IMR-90 (cell line): Measurements from ENCODE around the gene FKTN. TPM values are rescaled to one million over a fixed set of nuclear protein-coding genes. Genes with fewer than 3 reads are reported as not detected.

ENCODE experiments used
- ATAC-seq: fragments of 200-7000 bp; cut with Tn5 transposase; 2 replicates; pipeline ENCODE4 v1.9.1; 2020; ENCODE audit warnings: low read depth, mild to moderate bottlenecking, moderate library complexity
- BruUV-seq: library from RNA; stranded (reverse); fragments of 400-500 nt; replicated peaks from 2 replicates; lab custom pipeline; 2021; lab: Mats Ljungman, UMichigan
- CTCF ChIA-PET: fragments of 300-600 bp; formaldehyde crosslinking; extraction: SDS; loops from one replicate; lab custom pipeline; 2021; ENCODE audit warnings: antibody characterized with exemption; lab: Yijun Ruan, JAX
- POLR2A ChIA-PET: fragments of 300-600 bp; sonication (Branson Sonifier 250); formaldehyde crosslinking; loops from one replicate; lab custom pipeline; 2022; ENCODE audit warnings: antibody characterized with exemption; ENCODE audit not compliant: unreplicated experiment; lab: Charles Lee
- DNase-seq: peaks from one replicate; pipeline ENCODE4 v3.0.0; 2013
- H2AFZ ChIP-seq: replicated peaks from 2 replicates; pipeline ENCODE3; 2013; ENCODE audit warnings: low read length, mild to moderate bottlenecking; ENCODE audit not compliant: poor library complexity
- H2AK5ac ChIP-seq: 2 replicates; pipeline ENCODE4 v1.6.1; 2013; ENCODE audit warnings: low read depth, low read length, inconsistent platforms
- H2AK9ac ChIP-seq: replicated peaks from 2 replicates; pipeline ENCODE3; 2013; ENCODE audit warnings: mild to moderate bottlenecking, low read depth, low read length, moderate library complexity; ENCODE audit not compliant: poor library complexity
- H2BK120ac ChIP-seq: 2 replicates; pipeline ENCODE4 v1.6.1; 2013; ENCODE audit warnings: low read depth, low read length, inconsistent platforms
- H2BK15ac ChIP-seq: 3 replicates; pipeline ENCODE4 v1.6.1; 2013; ENCODE audit warnings: low read depth, low read length, inconsistent platforms
- H2BK20ac ChIP-seq: 2 replicates; pipeline ENCODE4 v1.6.1; 2013; ENCODE audit warnings: low read depth, mild to moderate bottlenecking, inconsistent platforms, low read length, moderate library complexity
- H2BK5ac ChIP-seq: 2 replicates; pipeline ENCODE4 v1.6.1; 2013; ENCODE audit warnings: mild to moderate bottlenecking, low read depth, low read length, inconsistent platforms; ENCODE audit not compliant: poor library complexity, severe bottlenecking
- H3K14ac ChIP-seq: replicated peaks from 2 replicates; pipeline ENCODE4 v1.6.1; 2013; ENCODE audit warnings: low read depth, low read length, inconsistent platforms
- H3K18ac ChIP-seq: 2 replicates; pipeline ENCODE4 v1.6.1; 2013; ENCODE audit warnings: low read depth, low read length, control low read depth
- H3K23ac ChIP-seq: 2 replicates; pipeline ENCODE4 v1.6.1; 2013; ENCODE audit warnings: low read depth, low read length, inconsistent platforms
- H3K27ac ChIP-seq: 2 replicates; pipeline ENCODE4 v1.5.1; 2013; ENCODE audit warnings: mild to moderate bottlenecking, control low read depth, low read length; ENCODE audit not compliant: insufficient read depth
- H3K27me3 ChIP-seq: 2 replicates; pipeline ENCODE4 v1.6.1; 2013; ENCODE audit warnings: low read length; ENCODE audit not compliant: control insufficient read depth, insufficient read depth
- H3K36me3 ChIP-seq: 2 replicates; pipeline ENCODE4 v1.6.1; 2013; ENCODE audit warnings: low read length, mixed read lengths; ENCODE audit not compliant: control insufficient read depth, insufficient read depth
- H3K4ac ChIP-seq: 2 replicates; pipeline ENCODE4 v1.6.1; 2013; ENCODE audit warnings: low read depth, low read length, inconsistent platforms
- H3K4me1 ChIP-seq: 2 replicates; pipeline ENCODE4 v1.6.1; 2013; ENCODE audit warnings: low read length, mixed read lengths; ENCODE audit not compliant: control insufficient read depth, insufficient read depth
- H3K4me2 ChIP-seq: 2 replicates; pipeline ENCODE4 v1.6.1; 2013; ENCODE audit warnings: low read depth, mild to moderate bottlenecking, control low read depth, low read length, moderate library complexity
- H3K4me3 ChIP-seq: 2 replicates; pipeline ENCODE4 v1.5.1; 2013; ENCODE audit warnings: low read depth, mild to moderate bottlenecking, control low read depth, low read length, moderate library complexity; ENCODE audit not compliant: insufficient read depth
- H3K56ac ChIP-seq: 2 replicates; pipeline ENCODE4 v1.6.1; 2013; ENCODE audit warnings: low read length, inconsistent platforms; ENCODE audit not compliant: insufficient read depth; ENCODE audit errors: extremely low read depth
- H3K79me1 ChIP-seq, 2 experiments: 2 replicates each; pipeline ENCODE4 v1.6.1; 2013; ENCODE audit warnings: low read length in 2 of 2, inconsistent platforms in 1 of 2, low read depth in 1 of 2
- H3K9ac ChIP-seq: 2 replicates; pipeline ENCODE4 v1.6.1; 2013; ENCODE audit warnings: low read depth, low read length, control low read depth
- H3K9me1 ChIP-seq: 2 replicates; pipeline ENCODE4 v1.6.1; 2013; ENCODE audit warnings: low read length, inconsistent platforms; ENCODE audit not compliant: insufficient read depth
- H3K9me3 ChIP-seq: 2 replicates; pipeline ENCODE4 v1.6.1; 2013; ENCODE audit warnings: low read length; ENCODE audit not compliant: control insufficient read depth, insufficient read depth
- H4K20me1 ChIP-seq: 2 replicates; pipeline ENCODE4 v1.6.1; 2013; ENCODE audit warnings: low read length, inconsistent platforms; ENCODE audit not compliant: insufficient read depth
- H4K5ac ChIP-seq: 2 replicates; pipeline ENCODE4 v1.6.1; 2013; ENCODE audit warnings: mild to moderate bottlenecking, low read depth, low read length, control low read depth
- H4K8ac ChIP-seq, 2 experiments: 2 replicates each; pipeline ENCODE4 v1.6.1; 2013; ENCODE audit warnings: low read depth in 2 of 2, low read length in 2 of 2, control low read depth in 1 of 2, inconsistent platforms in 1 of 2
- H4K91ac ChIP-seq: 2 replicates; pipeline ENCODE4 v1.6.1; 2013; ENCODE audit warnings: low read depth, low read length, inconsistent platforms; ENCODE audit not compliant: insufficient read depth
- POLR2A ChIP-seq: IDR thresholded peaks from 2 replicates; pipeline ENCODE4 v1.6.1; 2012; ENCODE audit warnings: mild to moderate bottlenecking, low read depth, low read length
- RCOR1 ChIP-seq: IDR thresholded peaks from 2 replicates; pipeline ENCODE4 v1.6.1; 2012; ENCODE audit warnings: mild to moderate bottlenecking, low read length, improper control_type of control experiment; ENCODE audit not compliant: insufficient replicate concordance
- dilution Hi-C: fragments of 300-500 bp; cut with HindIII; formaldehyde crosslinking; loops from one replicate; pipeline ENCODE4 v1.14.3; 2018; ENCODE audit warnings: low sequenced_read_pairs; ENCODE audit not compliant: unreplicated experiment
- in situ Hi-C: fragments of 300-500 bp; cut with MboI; formaldehyde crosslinking; loops from 3 replicates; pipeline ENCODE4 v1.14.3; 2019; ENCODE audit warnings: low sequenced_read_pairs, inconsistent platforms, mixed read lengths
- intact Hi-C: fragments of 100-400 bp; cut with micrococcal nuclease; formaldehyde crosslinking; loops from 2 replicates; pipeline ENCODE4 v1.10.0; 2022
- polyA plus RNA-seq, 3 experiments: library from polyadenylated mRNA; depleted of rRNA; stranded (reverse); fragments of >200 nt; gene quantifications; 2 replicates each; pipeline ENCODE4 v1.2.3, GENCODE V29; 2012; ENCODE audit warnings: low replicate concordance in 1 of 3
- total RNA-seq: library from RNA; depleted of rRNA; stranded (reverse); fragments of >200 nt; gene quantifications from 2 replicates; pipeline ENCODE4 v1.2.3, GENCODE V29; 2012

The FKTN gene
- total and polyA plus RNA-seq, 2 of the 4 experiments (the other 2 are of a cell fraction) = 8.6 to 20.3 TPM

DNA sequence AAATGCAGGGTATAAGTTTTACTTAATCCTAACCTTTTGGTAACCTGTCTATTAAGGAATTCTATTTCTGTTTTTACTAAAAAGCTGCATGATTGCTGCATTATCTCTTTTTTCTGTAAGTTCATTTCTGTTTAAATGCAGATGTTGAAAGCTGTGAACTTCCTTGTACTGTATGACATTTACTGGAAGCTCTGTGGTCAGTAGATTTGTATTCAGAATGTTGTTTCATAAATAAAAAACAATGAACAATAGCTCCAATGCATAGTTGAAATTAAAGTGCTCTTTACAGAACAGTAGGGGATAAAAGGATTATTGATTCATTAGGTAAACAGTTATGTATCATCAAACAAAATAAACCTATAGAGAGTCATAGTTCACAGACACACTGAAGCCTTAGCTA is 46.5 kb upstream of the FKTN start:
- Histone ChIP-seq H3K56ac (no peak overlapping the region), H3K27me3 (no peaks in the 10 kb centered on the region)
- in situ Hi-C loops = no loop called here

More for the DNA sequence above, 46.5 kb upstream of the FKTN start:
- Histone ChIP-seq H3K9me1 (no peaks in the 10 kb centered on the region), H3K23ac (no peak overlapping the region), H4K8ac (no peak overlapping the region), H3K4ac (no peak overlapping the region), H3K4me1 (no peaks in the 10 kb centered on the region), H2AK5ac (no peak overlapping the region), H3K4me3 (no peak overlapping the region), H4K5ac (no peak overlapping the region), H4K20me1 (no peaks in the 10 kb centered on the region), H3K27ac (no peak overlapping the region), H2BK20ac (no peak overlapping the region), H3K9ac (no peak overlapping the region), H3K36me3 (peaks cover 12% of the 10 kb centered on the region; the same call in 1 of the 2 replicates), H3K79me1 (peaks cover 0 to 3% of the 10 kb centered on the region in 2 experiments; a peak in 2 of 4 replicates), H2BK15ac (no peak overlapping the region), H2AK9ac (no peak overlapping the region), H4K91ac (no peak overlapping the region), H2AFZ (no peak overlapping the region), H3K9me3 (no peaks in the 10 kb centered on the region), H3K4me2 (no peak overlapping the region), H2BK5ac (no peak overlapping the region), H2BK120ac (no peak overlapping the region), H3K18ac (no peak overlapping the region), H3K14ac (no peak overlapping the region)
- ChIA-PET POLR2A (no interaction called here), CTCF (no interaction called here)
- dilution Hi-C loops = no loop called here
- ATAC-seq (no peak), DNase-seq (no peak)
- no TSS peak for BruUV-seq
- intact Hi-C loops = no loop called here
- TF ChIP-seq POLR2A (no peak), RCOR1 (no peak)
